Mesodermal cell (in vitro differentiated cells): Measurements from ENCODE around the gene FITM1.

Source experiments
- H3K27ac ChIP-seq: 2 replicates; pipeline ENCODE4 v1.7.0; 2013; ENCODE audit warnings: mild to moderate bottlenecking, low read depth, low read length, moderate library complexity; ENCODE audit not compliant: severe bottlenecking
- H3K36me3 ChIP-seq: 2 replicates; pipeline ENCODE4 v1.7.1; 2013; ENCODE audit warnings: mild to moderate bottlenecking, low read length, moderate library complexity; ENCODE audit not compliant: control insufficient read depth, insufficient read depth
- H3K4me1 ChIP-seq: one replicate; pipeline ENCODE4 v1.7.1; 2013; ENCODE audit warnings: mild to moderate bottlenecking, low read length; ENCODE audit not compliant: insufficient read depth, control insufficient read depth, poor library complexity, severe bottlenecking
- H3K4me3 ChIP-seq: 2 replicates; pipeline ENCODE4 v1.7.0; 2013; ENCODE audit warnings: low read length, control low read depth, mild to moderate bottlenecking; ENCODE audit not compliant: insufficient read depth, poor library complexity, severe bottlenecking; ENCODE audit errors: extremely low read depth
- H3K9me3 ChIP-seq: 2 replicates; pipeline ENCODE4 v1.7.1; 2013; ENCODE audit warnings: mild to moderate bottlenecking, low read length, moderate library complexity; ENCODE audit not compliant: control insufficient read depth
- WGBS, 2 experiments: methylation state at CpG; one replicate each; pipeline ENCODE4 v1.1.5; 2013; ENCODE audit warnings: missing lambda C conversion rate in 2 of 2; ENCODE audit not compliant: insufficient coverage in 2 of 2; 5-methylcytosine and 5-hydroxymethylcytosine counted together

FITM1 gene

GRCh38 chr14:24145219-24145618 lies 14.8 kb downstream of the FITM1 start:
- WGBS, 2 experiments, result 100% methylated on average over 2 of the region's 2 CpGs; no CpG with 5 or more reads in 1 of the 2 experiments
- H3K4me1 ChIP-seq, result peaks cover 9% of the 10 kb centered on the region
- H3K36me3 ChIP-seq, result peaks cover 35% of the 10 kb centered on the region
- H3K9me3 ChIP-seq, result no peaks in the 10 kb centered on the region
- no peak overlapping the region for H3K27ac ChIP-seq
- H3K4me3 ChIP-seq, result no peak overlapping the region

DNA sequence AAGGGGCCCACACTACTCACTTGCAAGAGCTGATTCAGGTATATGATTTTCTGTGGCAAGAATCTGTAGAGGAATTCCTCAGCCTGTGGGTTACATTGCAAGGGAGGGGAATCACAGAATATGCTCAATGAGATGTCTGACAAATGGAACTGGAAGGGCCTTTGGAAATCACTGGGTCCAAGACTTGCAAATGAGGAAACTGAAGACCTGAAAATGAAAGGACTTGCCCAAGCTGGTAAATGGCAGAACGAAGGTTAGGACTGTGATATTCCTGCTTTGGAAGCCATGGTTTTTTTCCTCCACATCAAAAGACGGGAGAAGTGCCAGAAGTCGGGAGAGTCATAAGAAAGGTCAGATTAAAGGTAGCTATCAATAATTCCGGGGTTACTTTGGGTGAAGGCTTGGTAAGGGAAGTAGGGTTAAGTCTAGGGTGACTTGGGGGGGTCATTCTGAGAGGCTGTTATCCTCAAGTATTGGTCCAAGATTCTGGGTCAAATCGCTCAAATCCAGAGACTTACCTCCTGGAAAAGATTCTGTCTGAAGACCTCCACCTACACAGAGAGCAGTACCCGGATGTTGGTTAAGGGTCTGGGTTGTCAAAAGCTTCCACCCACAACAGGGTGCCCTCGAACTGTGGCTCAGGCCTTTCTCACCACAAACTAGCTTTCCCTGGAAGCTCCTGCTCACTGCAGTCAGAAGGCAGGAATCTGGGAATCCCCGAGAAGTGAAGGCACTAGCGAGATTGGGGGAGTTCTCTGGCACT lies 15.4 kb downstream of the FITM1 start:
- H3K36me3 ChIP-seq, result peaks cover 42% of the 10 kb centered on the region
- peak overlapping the region; percentile 71 for H3K27ac ChIP-seq
- no peaks in the 10 kb centered on the region for H3K9me3 ChIP-seq
- WGBS, 2 experiments, result 47 to 66% methylated on average over 3 to 6 of the region's 9 CpGs
- H3K4me1 ChIP-seq, result peaks cover 9% of the 10 kb centered on the region
- H3K4me3 ChIP-seq, result peak overlapping the region; percentile 95

DNA sequence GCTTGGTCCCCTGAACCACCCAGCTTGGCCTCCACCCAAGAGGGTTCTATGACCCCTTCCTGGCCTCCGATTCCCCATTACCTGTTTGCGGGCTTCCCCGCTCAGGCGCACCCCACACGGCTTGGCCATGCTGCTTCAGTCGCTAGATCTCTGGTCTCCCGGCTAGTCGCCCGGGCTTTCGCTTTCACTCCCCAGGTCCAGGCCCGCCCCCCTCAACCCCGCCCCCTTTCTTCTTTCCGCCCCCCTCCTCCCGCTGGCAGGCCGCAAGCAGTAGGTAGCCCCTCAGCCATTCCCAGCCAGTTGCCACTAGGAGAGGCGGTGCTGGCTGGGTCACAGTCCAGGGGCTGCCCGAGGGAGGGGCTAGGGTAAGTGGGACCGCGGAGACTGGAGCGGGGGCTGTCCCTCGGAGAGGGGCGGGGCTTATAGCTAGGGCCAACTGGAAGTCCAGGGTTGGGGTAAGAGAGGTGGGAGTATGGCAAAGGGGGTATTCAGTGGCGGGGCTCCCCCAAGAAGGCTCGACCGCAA lies 16.1 kb downstream of the FITM1 start, which contains the start of gene PSME2:
Gene PSME2, minus strand, starts transcription at position 158 of the 525 bp plus-strand sequence. Its CDS starts 29 bp downstream, at position 129.
- peak within 1 kb of the TSS; percentile 75 for H3K27ac ChIP-seq
- WGBS, 2 experiments, result 0 to 1% methylated on average over 13 to 15 of the region's 25 CpGs
- H3K36me3 ChIP-seq, result peaks cover 48% of the 10 kb centered on the region
- no peaks in the 10 kb centered on the region for H3K9me3 ChIP-seq
- peak within 1 kb of the TSS; percentile 95 for H3K4me3 ChIP-seq
- peaks cover 9% of the 10 kb centered on the region for H3K4me1 ChIP-seq

DNA sequence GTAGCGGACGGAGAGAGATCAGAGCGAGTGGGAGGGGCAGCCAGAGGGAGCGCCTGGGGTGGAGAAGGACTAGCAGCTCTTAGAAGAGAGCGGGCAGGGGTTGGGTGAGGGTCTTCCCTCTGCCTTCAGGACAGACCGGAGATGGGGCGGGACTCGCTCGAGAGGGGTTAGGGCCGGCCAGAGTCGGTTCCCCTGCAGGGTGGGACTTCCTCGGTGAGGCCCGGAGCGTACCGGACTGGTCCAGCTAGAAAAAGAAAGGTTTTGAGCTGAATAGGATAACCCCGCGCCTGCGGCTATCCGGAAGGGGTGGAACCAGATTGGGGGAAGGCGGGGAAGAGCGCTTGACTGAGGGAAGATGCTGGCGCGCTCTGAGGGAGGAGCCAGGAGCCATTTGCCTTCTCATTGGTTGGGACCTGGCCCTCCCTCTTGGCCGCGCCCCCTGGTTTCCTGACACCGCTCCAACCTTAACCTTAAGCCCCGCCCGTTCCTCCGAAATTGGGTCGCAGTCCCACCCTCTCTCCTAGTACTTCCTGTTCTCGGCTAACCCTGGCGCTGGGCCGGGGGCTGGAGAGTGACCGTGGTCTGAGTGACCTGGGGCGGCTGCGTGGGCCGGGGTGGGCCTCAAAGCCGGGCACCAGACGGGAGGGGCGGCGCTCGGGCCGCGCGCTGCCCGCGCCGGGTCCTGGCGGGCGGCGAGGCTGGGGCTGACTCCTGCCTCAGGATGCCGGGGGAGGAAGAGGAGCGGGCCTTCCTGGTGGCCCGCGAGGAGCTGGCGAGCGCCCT lies 16.7 kb downstream of the FITM1 start, which contains the start of gene RNF31:
Gene RNF31, plus strand, starts transcription at position 521 of the 783 bp plus-strand sequence. Its CDS starts 201 bp downstream, at position 722.
- Histone ChIP-seq H3K36me3 (peaks cover 55% of the 10 kb centered on the region), H3K27ac (peak within 1 kb of the TSS; percentile 75), H3K9me3 (no peaks in the 10 kb centered on the region), H3K4me1 (peaks cover 9% of the 10 kb centered on the region), H3K4me3 (peak within 1 kb of the TSS; percentile 95)
- WGBS, 2 experiments, result 0% methylated on average over 49 to 50 of the region's 57 CpGs

DNA sequence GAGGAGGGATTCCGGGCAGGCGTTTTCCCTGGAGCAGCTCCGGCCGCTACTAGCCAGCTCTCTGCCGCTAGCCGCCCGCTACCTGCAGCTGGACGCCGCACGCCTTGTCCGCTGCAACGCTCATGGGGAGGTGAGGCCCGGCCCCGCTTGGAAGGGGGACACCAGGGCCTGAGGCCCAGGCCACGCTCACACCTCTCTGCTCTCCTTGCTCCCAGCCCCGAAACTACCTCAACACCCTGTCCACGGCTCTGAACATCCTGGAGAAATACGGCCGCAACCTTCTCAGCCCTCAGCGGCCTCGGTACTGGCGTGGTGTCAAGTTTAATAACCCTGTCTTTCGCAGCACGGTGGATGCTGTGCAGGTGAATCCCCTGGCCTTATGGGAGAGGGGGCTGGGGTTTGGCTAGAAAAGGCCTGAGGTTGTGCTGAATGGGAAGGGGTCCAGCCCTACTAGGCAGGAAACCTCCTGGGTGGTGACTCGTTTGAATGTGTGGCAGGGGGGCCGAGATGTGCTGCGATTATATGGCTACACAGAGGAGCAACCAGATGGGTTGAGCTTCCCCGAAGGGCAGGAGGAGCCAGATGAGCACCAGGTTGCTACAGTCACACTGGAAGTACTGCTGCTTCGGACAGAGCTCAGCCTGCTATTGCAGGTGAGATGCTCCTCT lies 17.4 kb downstream of the FITM1 start:
- H3K36me3 ChIP-seq, result peaks cover 62% of the 10 kb centered on the region
- WGBS, 2 experiments, result 7 to 9% methylated on average over 29 of the region's 29 CpGs
- peak overlapping the region; percentile 95 for H3K4me3 ChIP-seq
- H3K27ac ChIP-seq, result peak overlapping the region; percentile 24
- peaks cover 9% of the 10 kb centered on the region for H3K4me1 ChIP-seq
- no peaks in the 10 kb centered on the region for H3K9me3 ChIP-seq

DNA sequence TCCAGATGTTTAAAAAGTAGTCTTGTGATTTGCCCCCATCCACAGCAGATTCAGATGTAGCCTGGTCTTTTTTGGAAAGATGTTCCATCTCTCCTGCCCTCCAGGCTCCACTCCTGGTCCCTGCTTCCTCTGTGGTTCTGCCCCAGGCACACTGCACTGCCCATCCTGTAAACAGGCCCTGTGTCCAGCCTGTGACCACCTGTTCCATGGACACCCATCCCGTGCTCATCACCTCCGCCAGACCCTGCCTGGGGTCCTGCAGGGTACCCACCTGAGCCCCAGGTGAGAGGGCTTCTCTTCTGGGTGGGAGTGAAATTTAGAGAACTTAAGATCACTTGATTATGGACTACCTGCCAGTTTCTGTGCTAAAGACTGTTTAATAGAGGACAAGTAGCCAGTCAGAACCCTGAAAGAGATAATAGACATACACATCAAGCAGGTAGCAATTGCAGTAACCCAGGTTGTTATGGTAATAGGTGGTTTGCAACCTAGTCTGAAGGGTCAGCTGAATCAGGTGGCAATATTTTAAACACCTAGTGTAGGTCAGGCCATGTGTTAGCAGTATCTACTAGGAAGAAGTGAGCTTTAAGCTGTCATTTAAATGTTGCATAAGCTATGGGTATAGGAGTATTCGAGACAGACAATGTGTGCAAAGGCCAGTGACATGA lies 19.0 kb downstream of the FITM1 start:
- Histone ChIP-seq H3K4me3 (no peak overlapping the region), H3K36me3 (peaks cover 65% of the 10 kb centered on the region), H3K27ac (no peak overlapping the region), H3K4me1 (peaks cover 9% of the 10 kb centered on the region), H3K9me3 (no peaks in the 10 kb centered on the region)
- WGBS, 2 experiments, result 100% methylated on average over 1 of the region's 3 CpGs

DNA sequence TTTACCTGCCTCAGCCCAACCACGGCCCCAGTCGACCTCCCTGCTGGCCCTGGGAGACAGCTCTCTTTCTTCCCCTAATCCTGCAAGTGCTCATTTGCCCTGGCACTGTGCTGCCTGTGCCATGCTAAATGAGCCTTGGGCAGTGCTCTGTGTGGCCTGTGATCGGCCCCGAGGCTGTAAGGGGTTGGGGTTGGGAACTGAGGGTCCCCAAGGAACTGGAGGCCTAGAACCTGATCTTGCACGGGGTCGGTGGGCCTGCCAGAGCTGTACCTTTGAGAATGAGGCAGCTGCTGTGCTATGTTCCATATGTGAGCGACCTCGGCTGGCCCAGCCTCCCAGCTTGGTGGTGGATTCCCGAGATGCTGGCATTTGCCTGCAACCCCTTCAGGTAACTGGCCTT lies 19.6 kb downstream of the FITM1 start:
- no peak overlapping the region for H3K4me3 ChIP-seq
- H3K36me3 ChIP-seq, result peaks cover 67% of the 10 kb centered on the region
- H3K27ac ChIP-seq, result no peak overlapping the region
- 95 to 98% methylated on average over 9 of the region's 9 CpGs for WGBS, 2 experiments
- H3K9me3 ChIP-seq, result no peaks in the 10 kb centered on the region
- H3K4me1 ChIP-seq, result peaks cover 9% of the 10 kb centered on the region

- H3K4me1 ChIP-seq, result peaks cover 6% of the 10 kb centered on the region
- H3K27ac ChIP-seq, result no peak overlapping the region
- H3K9me3 ChIP-seq, result no peaks in the 10 kb centered on the region
- H3K4me3 ChIP-seq, result no peak overlapping the region
- 96 to 100% methylated on average over 7 to 8 of the region's 9 CpGs for WGBS, 2 experiments
- peaks cover 73% of the 10 kb centered on the region for H3K36me3 ChIP-seq
Measured at GRCh38 chr14:24150567-24150966, 20.1 kb downstream of the FITM1 start.

GRCh38 chr14:24150993-24151392 lies 20.5 kb downstream of the FITM1 start:
- Histone ChIP-seq H3K36me3 (peaks cover 77% of the 10 kb centered on the region), H3K4me3 (no peak overlapping the region), H3K4me1 (peaks cover 2% of the 10 kb centered on the region), H3K27ac (no peak overlapping the region), H3K9me3 (no peaks in the 10 kb centered on the region)
- WGBS, 2 experiments, result 95 to 100% methylated on average over 4 to 9 of the region's 9 CpGs
